CD4-positive, alpha-beta T cell treated with Interleukin-4 for 1 hour (primary cell): ENCODE results near the gene RAMP3.

Experiments
- DNase-seq, 2 donors: peaks; one replicate each; pipeline ENCODE4 v3.0.0-alpha.2; 2020 to 2022

RAMP3 gene

GRCh38 chr7:45225948-45226335 is 68.4 kb downstream of the RAMP3 start:
- no peak for DNase-seq

- no peak for DNase-seq
Measured at GRCh38 chr7:45229156-45229920, 71.7 kb downstream of the RAMP3 start.

GRCh38 chr7:45230083-45230482 is 72.5 kb downstream of the RAMP3 start:
- no peak for DNase-seq

- no peak for DNase-seq
Measured at GRCh38 chr7:45230611-45231165, 73.1 kb downstream of the RAMP3 start.

- no peak for DNase-seq
Measured at GRCh38 chr7:45233249-45233775, 75.7 kb downstream of the RAMP3 start.
